Fibroblast of skin of abdomen (primary cell): ENCODE measurements around the gene CCDC121. TPM values are rescaled to one million over a fixed set of nuclear protein-coding genes. Genes with fewer than 3 reads are reported as not detected.
A peak's percentile ranks its signal among the peaks of the same experiment; 100 is the strongest.

ENCODE experiments used
- DNase-seq: peaks from one replicate; pipeline ENCODE4 v3.0.0-alpha.2; 2013
- polyA plus RNA-seq, 2 experiments: library from polyadenylated mRNA; unstranded; fragments of 120-200 nt; gene quantifications; one replicate each; pipeline ENCODE4 v1.2.1, GENCODE V29; 2013; ENCODE audit not compliant: insufficient read length in 2 of 2

The CCDC121 gene, protein sequence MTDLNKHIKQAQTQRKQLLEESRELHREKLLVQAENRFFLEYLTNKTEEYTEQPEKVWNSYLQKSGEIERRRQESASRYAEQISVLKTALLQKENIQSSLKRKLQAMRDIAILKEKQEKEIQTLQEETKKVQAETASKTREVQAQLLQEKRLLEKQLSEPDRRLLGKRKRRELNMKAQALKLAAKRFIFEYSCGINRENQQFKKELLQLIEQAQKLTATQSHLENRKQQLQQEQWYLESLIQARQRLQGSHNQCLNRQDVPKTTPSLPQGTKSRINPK
- polyA plus RNA-seq (2013, experiment 1 of 2; ENCODE audit: insufficient read length): 1.4 TPM
- polyA plus RNA-seq (2013, experiment 2 of 2; ENCODE audit: insufficient read length): 1.4 TPM

DNA sequence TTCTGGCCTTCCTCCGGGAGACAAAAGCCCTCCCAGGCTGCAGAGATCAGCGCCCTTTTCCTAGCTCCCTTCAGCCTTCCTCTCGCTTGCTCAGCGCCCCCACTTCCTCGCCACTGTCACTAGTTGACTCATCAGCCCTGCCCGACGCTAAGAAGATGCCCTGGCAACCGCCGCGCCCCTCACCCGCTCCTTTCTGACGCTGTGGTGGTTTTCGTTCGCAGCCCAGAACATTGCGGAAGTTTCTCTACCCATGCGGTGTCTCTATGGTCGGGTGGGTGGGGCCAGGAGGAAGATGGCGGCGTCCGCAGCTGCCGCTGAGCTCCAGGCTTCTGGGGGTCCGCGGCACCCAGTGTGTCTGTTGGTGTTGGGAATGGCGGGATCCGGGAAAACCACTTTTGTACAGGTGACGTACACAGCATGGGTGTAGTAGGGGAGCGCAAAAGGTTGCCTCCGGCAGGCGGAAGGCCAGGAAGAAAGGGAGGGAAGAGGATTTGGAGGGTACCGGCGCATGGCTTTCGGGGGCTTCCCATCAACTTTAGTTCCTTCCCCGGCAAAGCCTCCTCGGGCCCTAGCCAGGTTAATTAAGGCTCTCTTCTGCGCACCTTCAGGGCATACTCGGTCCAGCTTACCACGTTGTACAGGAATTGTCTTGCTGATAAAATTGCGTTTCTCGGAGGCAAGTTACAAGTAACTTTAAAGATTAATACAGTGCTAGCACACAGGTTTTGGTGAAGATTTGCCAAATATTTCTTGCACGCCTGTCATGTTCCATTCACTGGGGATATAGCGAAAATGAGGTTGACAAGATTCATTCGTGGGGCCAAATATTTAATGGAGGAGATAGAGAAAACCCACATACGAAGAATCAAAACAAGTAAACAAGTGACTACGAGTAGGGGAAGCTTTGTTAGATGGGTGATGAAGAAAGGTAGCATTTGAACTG is at the start of gene CCDC121, which contains the start of gene GPN1:
TSS of gene CCDC121 (minus strand) at position 246 of the 943 bp plus-strand sequence. CDS start 1,213 bp downstream, outside the sequence.
TSS of gene GPN1 (plus strand) at position 284 of the 943 bp plus-strand sequence. CDS start at position 293, 9 bp downstream.
- peak; percentile 92 for DNase-seq

DNA sequence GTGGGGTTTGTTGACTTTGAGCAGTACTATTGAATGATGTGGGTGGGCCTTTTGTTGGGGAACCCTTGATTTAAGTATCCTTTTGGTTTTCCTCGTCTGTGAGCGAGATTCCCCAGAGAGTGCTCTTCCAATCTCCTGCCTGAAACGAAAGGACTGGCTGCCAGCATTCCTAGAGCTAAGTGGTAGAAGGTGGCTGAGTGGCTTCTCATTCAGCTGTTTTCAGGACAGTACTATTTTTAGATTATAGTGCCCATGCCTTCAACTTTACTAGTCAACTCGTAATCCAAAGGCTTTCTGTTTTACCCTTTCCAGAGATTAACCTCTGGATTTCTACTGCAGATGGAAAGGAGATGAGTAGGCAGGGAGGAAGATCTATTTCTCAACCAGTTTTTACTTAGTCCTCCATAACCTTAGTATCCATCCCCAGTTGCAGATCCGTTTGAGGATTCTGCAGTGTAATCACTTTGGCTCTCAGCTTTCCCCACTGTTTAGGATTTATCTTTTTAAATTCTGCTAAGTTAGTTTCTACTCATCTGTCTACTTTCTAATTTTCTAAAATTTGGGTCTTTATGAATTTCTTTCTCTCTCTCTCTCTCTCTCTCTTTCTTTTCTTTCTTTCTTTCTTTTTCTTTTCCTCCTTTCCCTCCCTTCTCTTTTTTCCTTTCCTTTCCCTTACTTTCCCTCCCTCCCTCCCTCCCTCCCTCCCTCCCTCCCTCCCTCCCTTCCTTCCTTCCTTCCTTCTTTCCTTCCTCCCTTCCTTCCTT is 44.1 kb upstream of the CCDC121 start:
- no peak for DNase-seq

DNA sequence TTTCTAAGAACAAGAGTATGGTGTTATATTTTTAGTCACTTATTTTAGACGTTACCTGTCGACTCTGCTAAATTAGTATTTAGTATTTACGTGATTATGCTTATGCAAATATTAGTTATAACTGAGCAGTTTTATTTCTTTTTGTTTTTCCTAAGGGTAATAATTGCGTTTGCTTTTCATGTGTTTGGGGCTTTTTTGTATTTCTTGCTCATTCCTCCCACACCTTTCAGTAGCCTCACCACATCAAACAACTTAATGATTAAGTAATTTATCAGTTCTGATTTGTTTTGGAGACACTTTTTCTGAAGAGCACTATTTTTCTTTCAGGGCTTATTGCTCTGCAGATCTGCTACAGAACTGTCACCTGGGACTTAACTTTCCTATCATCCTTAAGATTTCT is 42.4 kb upstream of the CCDC121 start:
- DNase-seq: no peak

DNA sequence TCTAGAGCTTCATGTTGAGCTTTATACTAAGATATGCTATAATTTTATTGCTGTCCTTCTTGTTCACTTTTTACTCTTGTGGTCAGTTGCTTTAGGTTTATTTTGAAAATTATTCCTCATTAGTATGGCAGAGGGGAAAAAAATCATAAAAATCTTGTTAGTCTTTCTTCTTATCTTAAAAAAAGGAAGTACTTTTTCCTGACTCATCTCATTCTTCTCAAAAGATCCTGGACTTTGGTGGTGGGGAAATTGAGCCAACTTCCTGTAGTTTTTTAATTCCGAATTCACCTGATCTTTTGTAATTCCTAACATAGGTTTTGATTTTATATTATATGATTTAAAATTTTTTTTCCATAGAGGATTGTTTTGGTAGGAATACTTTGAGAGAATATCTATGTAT is 38.6 kb upstream of the CCDC121 start:
- DNase-seq: no peak

DNA sequence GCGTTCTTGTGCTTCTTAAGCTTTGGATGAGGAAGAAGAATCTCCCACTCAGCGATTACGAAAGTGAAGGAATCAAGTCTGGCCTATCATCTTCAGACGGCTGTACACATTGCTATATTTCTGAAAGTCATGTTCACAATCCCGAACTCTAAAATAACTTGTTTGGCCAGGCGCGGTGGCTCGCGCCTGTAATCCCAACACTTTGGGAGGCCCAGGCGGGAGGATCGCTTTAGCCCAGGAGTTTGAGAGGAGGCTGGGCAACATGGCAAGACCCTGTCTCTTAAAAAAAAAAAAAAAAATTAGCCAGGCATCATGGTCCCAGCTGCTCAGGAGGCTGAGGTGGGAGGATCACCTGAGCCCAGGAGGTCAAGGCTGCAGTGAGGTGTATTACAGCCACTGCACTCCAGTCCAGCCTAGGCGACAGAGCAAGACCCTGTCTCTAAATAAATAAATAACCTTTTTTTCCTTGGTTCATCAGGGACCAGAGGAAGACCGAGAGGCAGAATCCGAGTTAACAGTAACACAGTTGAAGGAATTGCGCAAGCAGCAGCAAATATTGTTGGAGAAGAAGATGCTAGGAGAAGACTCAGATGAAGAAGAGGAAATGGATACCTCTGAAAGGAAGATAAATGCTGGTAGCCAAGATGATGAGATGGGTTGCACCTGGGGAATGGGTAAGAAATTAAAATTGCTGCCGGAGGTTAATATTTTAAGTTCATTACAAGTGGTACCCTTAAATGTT is 36.0 kb upstream of the CCDC121 start:
- no peak for DNase-seq

DNA sequence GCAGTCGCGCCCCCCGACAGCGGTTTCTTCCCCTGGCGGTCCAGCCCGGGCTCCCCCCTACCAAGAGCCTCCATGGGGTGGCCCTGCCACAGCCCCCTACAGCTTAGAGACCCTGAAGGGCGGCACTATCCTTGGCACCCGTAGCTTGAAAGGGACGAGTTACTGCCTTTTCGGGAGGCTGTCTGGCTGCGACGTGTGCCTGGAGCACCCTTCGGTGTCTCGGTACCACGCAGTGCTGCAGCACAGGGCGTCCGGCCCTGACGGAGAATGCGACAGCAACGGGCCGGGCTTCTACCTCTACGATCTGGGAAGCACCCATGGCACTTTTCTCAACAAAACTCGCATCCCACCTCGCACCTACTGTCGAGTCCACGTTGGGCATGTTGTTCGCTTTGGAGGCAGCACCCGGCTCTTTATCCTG is 35.4 kb upstream of the CCDC121 start:
- DNase-seq: no peak

DNA sequence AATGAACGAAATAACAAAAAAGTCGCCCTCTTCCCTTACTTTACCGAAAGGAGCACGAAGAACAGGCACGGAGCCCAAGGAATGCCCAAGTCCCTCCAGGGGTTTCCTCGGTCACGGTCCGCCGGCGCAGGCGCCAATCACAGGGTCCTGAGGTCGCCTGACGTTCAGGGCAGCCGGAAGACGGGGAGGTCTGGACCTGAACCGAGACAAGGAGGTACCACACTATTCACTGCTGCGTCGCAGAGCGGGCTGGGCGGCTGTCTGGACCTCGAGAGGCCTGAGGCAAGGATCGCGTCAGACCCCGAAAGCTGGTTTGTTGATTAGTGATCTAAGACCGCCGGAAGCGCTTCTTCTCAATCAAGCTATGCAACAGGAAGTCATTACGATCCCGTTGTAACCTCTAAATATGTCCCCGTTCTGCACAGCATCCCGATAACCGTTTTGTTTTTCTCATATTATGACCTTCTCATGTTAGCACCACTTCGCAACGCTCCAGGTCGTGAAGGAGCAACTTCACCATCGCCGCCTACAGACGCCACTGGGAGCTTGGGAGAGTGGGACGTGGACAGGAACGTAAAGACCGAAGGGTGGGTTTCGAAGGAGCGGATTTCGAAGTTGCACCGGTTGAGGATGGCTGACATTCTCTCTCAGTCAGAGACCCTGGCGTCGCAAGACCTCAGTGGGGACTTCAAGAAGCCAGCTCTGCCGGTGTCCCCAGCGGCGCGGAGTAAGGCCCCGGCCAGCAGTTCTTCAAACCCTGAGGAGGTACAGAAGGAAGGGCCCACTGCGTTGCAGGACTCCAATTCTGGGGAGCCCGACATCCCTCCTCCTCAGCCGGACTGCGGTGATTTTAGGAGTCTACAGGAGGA is 34.7 kb upstream of the CCDC121 start, which contains the start of the genes SLC4A1AP and SUPT7L:
TSS of gene SLC4A1AP (plus strand) at position 605 of the 869 bp plus-strand sequence. CDS start at position 631, 26 bp downstream.
TSS of gene SUPT7L (minus strand) at position 330 of the 869 bp plus-strand sequence. CDS start 1,422 bp downstream, outside the sequence.
- DNase-seq: peak; percentile 86

DNA sequence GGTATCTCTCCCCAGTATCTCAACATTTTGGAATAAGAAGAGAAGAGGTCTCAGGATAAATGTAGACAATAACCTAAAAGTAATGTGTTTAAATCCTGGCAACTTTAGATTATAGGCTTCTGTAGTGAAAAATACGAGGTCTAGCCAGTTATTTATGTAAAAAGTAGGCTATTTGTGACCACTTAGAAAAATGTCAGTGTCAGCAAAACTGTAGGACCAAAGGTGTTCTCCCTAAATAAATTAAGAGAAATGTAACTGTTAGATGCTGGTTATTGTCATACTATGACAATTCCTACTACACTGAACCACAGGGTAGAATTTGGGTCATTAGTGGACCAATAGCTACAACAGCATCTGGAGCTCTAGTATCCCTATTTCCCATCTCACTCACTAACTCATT is 32.6 kb upstream of the CCDC121 start:
- DNase-seq: no peak

DNA sequence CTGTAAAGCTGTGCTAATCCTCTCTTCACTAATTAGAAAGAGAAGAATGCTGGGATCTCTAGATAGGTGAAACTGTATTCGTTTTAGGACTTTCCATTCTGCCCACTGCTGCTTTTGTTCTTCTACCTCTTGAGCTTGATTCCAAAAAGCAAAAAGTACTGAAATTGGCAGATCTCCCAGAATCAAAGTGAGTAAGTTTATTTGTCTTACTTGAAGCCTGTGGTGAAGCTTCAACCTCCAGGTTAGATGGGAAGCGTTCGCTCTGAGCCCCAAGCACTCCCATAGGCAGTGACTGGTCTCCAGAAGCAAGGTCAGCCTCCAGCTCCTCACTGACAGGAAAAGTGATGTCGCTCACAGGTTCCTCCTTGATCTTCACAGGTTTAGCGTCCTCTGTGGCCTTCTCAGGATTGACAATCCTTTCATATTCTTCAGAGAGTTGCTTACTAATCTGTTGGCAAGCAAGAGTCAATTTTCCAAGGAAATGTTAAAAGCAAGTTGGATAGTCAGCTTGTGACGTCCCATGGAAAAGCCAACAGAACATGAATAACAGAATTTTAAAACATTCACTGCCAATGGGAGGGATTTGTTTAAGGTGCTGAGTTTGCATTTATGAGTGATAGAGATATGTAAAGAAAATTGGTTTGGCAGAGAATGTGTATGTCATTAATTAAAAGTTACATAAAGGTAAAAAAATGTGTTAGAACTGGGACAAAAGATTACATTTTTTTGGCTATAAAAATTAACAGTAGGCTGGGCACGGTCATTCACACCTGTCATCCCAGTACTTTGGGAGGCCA is 26.5 kb upstream of the CCDC121 start:
- peak; percentile 28 for DNase-seq

DNA sequence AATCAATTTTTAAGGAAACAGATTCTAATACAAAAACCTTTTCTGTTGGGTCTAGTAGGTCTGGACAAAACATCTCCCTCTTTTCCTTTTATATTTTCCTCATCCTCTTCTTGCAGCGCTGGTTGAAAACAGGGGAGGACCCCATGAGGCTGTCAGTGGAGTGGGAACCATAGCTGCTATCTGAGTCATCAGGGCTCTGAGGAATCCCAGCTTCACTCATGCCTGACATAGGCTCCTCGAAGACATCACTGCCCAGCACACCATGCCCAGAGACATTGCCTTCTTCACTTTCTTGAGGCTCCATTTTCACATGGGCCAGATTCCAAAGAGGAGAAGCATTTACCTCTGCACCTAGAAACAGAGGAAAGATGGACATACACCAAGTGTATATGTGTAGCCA is 24.6 kb upstream of the CCDC121 start:
- DNase-seq: no peak

DNA sequence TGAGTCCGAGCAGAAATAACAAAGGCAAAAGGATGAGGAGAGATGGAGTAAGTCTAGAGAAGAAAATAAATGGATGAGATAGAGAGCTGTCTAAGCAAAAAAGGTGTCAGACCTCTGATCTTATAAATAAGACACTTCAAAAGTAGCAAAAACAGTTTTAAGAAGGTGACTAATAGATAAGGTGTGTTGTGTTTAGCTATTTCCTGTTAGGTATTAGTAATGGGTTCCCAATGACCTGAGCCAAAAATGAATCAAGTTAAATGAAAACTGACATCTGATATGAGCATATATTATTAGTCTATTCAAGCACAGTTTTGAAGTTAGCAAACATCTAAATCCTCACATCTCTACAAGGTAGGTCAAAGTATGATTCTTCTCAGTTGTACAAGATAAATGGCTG is 24.0 kb upstream of the CCDC121 start:
- no peak for DNase-seq

DNA sequence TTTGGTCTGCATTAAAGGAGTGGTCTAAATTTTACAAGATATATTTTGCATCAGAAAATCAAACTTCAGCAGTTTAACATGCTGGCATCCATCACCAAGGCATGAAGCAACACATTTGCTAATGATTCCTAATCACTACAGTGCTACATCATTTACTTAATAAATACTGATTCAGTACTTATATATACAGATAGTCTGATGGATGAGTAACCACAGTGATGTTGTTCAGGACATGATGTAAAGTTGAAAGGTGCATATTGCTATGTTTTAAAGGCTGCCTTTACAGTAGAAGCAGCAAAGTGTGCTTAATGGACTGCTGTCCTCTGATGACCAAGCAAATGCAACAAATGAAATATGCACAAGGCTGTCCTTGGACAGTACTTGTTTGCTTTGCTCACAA is 23.5 kb upstream of the CCDC121 start:
- DNase-seq: no peak

DNA sequence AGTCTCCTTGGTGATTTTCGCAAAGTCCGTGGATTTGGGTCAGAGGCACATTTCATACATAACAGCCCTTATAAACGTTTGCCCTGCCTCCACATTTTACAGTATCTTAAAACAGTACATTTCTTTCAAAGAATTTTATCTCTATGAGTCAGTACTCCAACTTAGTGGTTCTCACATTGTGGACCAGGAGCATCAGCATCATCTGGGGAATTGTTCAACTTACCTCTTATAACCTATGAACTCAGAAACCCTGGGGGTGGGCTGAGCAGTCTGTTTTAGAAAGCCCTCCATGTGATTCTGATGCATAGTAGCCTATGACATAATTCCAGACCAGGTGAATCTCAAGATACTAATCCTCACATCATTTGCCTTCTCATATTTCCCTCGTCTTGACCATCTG is 22.2 kb upstream of the CCDC121 start:
- DNase-seq: no peak

DNA sequence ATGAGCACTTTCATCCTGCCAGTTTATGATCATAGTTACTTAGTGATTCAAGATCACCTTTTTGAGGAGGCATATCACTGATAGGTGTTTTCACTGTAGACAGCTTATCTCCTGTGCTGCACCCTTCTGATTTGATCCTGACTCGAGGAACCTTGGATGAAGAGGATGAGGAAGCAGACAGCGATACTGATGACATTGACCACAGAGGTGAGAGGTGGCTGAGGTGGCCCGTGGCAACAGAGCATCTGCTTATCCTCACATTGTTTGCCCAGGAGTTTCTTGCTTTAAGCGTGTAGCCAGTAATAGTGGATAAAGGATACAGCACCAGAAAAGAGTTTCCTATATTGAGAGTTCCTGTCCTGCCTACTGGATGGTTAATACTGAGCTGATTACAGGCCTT is 18.9 kb upstream of the CCDC121 start:
- DNase-seq: no peak

DNA sequence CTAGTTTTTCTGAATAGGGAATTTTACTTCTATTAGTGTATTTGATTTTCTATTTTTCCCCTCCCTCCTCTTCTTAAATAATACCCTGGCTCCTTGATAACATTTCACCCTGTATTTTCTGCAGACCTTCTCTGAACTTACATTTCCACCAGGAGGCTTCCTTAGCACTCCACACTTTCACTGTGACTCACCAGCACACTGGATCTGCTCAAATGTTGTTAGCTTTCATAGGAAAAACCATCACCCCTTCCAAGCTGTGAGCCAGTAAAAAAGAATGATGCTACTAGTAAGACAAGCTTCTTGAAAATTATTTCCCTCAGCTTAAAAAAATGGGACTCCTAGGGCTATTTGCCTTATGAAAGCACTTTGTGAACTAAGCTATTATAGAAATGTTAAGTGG is 18.5 kb upstream of the CCDC121 start:
- peak; percentile 31 for DNase-seq

DNA sequence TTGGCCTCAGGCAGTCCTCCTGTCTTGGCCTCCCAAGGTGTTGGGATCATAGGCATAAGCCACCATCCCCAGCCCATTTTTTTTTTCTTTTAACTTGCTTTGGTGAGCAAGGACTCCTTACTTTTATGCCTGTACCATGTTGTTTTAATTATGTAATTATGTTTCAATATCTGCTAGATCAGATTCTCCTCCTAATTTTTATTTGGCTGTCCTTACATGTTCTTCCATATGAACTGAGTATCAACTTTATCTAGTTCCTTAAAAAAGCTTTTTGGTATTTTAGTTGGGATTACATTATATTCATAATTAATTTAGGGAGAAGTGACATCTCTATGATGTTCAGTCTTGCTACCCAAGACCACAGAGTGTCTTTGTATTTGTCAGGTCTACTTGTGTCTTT is 16.4 kb upstream of the CCDC121 start:
- DNase-seq: no peak

DNA sequence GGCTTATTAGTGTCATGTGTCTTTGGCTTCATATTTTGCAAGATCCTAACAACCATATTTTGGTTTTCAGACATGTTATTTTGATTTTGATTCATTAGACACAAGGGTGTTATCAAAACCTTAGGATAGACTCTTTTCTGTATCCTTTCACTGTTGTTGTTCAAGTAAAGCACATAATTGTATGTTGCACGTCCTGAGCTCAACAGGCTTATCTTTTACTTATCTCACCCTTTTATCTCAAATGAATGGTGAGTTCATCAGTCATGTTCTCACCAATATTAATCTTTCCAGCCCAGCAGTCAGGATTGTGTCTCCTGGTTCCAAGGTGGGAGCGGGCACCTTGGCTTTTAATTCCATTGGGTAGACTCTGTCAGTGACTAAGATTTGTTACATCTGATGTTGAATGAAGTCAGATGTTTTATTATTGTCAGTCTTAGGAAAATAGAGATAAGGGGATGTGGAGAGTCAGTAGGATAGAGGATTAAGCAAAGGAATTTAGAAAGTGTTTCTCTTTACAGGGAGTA is 12.0 kb upstream of the CCDC121 start:
- no peak for DNase-seq

DNA sequence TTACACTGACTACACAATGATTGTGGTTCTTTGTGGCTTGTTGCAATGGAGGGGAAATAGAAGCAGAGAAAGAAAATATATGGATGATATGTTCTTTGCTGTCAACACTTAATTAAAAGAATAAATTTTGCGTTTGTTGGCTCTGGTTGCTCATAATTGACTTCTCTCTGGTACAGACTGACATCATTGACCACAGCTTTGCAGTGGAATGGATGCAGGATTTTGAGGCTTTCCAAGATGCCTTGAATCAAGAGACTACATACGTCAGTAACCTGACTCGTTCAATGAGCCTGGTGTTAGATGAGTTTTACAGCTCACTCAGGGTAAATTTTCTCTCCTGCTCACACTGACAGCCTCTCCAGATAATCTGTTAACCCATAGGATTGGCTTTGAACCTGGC is 9.9 kb upstream of the CCDC121 start:
- DNase-seq: peak; percentile 96

DNA sequence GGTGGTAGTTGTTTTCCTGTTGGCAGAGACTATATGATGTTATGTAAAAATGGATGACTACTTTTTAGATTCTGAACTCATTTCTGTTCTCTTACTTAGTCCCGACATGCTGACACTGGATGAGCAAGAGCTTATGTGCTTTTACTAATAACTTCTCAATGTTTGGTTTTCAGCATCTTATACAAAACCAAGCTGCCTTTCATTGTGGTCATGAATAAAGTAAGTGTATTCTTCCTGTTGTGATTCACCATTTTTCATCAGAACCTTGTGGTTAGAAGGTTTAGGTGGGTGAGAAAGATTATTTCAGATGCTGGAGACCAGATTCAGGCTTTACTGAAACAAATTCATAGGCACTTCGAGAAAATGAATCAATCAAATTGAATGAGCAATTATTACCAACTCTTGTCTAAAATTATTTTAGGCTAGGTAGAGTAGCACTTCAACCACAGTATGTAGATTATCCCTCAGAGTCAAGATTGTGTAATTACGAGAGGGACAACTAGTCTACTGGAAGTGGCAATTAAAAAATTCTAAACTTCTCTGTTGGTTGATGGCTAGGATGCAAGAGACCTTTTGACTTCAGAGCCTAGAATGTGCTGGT is 9.3 kb upstream of the CCDC121 start:
- DNase-seq: peak; percentile 89
